RPMI7951 (cell line): ENCODE measurements around the gene TBC1D8. TPM values are rescaled to one million over a fixed set of nuclear protein-coding genes. Genes with fewer than 3 reads are reported as not detected.
"Not testable (repeated sequence)": the region's sequence is repeated elsewhere in the genome, so short reads cannot be mapped to it uniquely, and the experiment has no call there.

Experiments
- DNase-seq: peaks from one replicate; pipeline ENCODE4 v3.0.0-alpha.2; 2012; ENCODE audit warnings: low read depth
- total RNA-seq: library from RNA; depleted of rRNA; stranded (reverse); fragments of >200 nt; shearing (Covaris generic); gene quantifications from 2 replicates; pipeline ENCODE4 v1.2.3, GENCODE V29; 2014

TBC1D8 gene
- total RNA-seq, 1 experiment from 2014 or later = 14.5 TPM

DNA sequence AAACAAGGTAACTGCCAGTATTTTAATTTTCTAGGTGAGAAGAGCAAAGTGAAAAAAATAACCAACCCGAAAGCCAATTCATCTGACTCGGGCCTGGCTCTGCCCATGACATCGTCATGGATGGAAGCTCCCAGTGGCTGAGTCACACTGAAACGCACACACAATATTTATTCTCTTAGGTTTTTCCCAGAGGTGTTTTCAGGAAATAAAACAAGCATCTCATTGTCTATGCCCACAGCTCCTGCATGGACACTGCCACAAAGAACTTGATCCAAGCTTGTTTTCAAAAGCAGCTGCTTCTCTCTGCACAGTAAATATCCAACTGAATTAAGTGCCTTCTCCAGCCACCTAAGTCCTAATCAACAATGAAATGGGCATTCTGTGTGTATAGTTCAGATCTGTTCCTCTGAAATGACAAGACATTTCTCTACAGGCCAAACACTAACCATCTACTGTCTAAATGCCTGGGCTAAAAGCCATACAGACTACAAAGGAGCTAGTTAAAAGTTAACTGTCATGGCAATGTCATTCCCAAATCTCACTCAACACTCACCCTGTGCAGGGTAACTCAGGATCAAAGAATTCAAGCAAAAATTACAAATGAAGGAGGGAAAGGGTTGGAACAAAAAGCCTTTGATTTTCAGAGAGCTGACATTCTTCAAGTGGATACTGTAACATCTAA lies 86.2 kb downstream of the TBC1D8 start:
- DNase-seq = peak; percentile 74

DNA sequence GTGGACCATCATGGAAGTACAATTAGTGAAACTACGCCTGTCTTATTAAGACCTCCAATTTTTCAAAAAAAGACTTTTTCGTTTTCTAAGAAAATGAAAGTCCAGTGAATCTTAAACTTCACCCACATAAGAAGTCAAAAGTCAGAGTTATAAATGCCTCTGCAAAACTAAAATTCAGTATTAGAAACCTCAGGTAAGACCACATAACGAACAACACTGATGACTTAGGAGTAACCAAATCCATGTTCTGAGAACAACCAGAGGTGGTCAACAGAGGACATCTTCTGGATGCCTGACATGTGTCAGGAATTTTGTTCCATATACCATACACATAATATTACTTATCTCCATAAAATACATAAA lies 86.7 kb downstream of the TBC1D8 start:
- DNase-seq = no peak

DNA sequence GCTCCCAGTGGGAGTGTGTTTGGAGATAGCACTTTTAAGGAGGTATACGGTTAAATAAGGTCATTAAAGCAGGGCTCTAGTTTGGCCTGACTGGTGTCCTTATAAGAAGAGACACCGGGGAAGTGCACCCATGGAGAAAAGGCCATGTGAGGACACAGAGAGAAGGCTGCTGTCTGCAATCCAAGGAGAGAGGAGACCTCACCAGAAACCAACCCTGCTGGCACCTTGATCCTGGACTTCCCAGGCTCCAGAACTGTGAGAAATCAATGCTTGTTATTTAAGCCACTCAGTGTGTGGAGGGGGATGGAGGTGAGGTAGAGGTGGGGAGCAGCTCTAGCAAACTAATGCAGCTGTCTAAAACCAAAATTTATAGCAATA lies 87.1 kb downstream of the TBC1D8 start:
- DNase-seq = peak; percentile 24

GRCh38 chr2:101063352-101064124 lies 87.6 kb downstream of the TBC1D8 start:
- DNase-seq = peak; percentile 76

- no peak for DNase-seq
These were observed 92.8 kb downstream of the TBC1D8 start for GRCh38 chr2:101058386-101058785.

DNA sequence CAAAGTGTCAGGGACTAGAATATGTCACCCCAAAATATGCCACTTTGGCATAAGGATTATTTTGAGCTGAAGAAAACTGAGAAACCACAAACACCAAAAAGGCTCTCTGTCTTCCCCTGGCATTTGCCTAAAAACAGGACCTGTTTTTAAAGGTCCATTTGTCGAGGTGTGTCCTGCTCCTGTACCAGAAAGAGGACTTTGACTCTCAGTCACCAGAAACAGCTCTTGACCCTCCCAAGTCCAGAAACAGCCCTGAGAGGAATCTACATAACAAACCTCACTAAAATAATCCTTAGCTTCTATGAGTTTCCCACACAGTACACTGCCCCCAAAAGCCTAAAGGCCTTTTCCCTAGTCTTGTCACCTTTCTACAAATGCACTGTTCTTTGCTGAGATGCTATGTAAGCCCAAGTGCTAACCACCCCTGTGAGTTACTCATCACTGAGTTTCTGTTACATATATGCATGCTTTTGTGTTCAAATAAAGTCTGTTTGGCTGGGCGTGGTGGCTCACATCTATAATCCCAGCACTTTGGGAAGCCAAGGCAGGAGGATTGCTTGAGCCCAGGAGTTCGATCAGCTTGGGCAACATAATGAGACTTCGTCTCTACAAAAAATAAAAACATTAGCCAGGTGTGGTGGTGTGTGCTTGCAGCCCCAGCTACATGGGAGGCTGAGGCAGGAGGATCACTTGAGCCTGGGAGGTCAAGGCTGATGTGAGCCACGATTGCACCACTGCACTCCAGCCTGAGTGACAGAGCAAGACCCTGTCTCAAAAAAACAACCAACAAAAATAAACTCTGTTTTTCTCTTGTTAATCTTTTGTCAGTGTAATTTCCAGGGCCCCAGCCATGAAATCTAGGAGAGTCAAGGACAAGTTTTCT lies 93.9 kb downstream of the TBC1D8 start:
- DNase-seq = no peak

DNA sequence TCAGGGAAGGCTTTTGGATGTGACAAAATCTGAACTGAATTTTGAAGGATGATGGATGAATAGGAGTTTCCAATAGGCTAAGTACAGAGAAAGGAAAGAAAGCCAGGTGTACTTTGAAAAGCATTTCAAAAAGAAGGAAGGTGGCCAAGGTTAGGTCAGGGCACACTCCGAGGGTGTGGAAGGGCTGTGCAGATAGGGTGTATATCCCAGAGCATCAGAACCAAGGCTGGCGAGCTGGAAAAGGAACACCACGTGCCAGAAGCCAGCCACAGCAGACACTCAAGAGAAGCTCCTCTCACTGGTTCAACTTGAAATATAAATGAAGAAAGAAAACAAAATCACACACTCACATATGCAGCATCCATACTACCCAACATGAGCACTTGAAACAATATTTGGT lies 98.1 kb downstream of the TBC1D8 start:
- DNase-seq = no peak

GRCh38 chr2:101052147-101052546 lies 99.0 kb downstream of the TBC1D8 start:
- DNase-seq = no peak

DNA sequence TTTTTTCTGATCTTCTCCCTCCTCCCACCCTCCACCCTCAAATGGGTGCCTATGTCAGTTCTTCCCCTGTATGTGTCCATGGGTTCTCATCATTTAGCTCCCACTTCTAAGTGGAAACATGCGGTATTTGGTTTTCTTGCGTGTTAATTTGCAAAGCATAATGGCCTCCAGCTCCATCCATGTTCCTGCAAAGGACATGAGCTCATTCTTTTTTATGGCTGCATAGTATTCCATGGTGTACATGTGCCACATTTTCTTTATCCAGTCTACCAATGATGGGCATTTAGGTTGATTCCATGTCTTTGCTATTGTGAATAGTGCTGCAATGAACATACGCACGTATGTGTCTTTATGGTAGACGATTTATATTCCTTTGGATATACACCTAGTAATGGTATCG lies 100.3 kb downstream of the TBC1D8 start:
- DNase-seq = not testable (repeated sequence)

- DNase-seq = no peak
These were observed 102.4 kb downstream of the TBC1D8 start for GRCh38 chr2:101048756-101049155.

- DNase-seq = peak; percentile 17
These were observed 103.4 kb downstream of the TBC1D8 start for GRCh38 chr2:101047774-101048173.

- DNase-seq = peak; percentile 56
These were observed 104.0 kb downstream of the TBC1D8 start for GRCh38 chr2:101047075-101047766.

- no peak for DNase-seq
These were observed 105.9 kb downstream of the TBC1D8 start for GRCh38 chr2:101045330-101045729.

DNA sequence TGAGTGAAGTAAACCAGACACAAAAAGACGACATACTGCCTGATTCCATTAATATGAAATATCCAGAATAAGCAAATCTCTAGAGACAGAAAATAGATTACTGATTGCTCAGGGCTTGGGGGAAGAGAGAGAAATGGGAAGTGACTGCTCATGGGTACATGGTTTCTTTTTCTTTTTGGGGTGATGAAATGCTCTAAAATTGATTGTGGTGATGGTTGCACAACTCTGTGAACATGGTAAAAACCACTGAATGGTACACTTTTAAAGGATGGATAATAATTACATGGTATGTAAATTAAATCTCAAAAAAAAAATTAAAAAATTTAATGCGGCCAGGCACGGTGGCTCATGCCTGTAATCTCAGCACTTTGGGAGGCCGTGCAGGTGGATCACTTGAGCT lies 109.8 kb downstream of the TBC1D8 start:
- DNase-seq = no peak

DNA sequence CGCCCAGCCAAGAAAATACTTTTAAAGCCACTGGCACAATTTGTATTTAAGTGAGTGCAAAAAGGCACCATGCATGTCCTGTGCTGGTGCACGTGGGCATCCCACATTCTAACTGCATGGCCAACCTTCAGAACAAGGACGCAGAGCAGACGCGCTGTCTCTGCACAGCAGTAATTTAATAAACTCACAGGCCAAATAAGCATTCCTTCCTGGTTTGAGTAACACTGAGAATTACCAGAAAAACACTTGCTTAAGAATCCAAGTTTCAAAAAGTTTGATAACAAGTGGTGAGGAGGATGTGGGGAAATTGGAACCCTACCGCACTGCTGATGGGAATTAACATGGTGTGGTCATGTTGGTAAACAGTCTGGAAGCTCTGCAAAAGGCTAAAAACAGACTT lies 110.4 kb downstream of the TBC1D8 start:
- DNase-seq = no peak

GRCh38 chr2:101040072-101040471 lies 111.1 kb downstream of the TBC1D8 start:
- no peak for DNase-seq

- DNase-seq = peak; percentile 23
These were observed 112.5 kb downstream of the TBC1D8 start for GRCh38 chr2:101038455-101039255.

DNA sequence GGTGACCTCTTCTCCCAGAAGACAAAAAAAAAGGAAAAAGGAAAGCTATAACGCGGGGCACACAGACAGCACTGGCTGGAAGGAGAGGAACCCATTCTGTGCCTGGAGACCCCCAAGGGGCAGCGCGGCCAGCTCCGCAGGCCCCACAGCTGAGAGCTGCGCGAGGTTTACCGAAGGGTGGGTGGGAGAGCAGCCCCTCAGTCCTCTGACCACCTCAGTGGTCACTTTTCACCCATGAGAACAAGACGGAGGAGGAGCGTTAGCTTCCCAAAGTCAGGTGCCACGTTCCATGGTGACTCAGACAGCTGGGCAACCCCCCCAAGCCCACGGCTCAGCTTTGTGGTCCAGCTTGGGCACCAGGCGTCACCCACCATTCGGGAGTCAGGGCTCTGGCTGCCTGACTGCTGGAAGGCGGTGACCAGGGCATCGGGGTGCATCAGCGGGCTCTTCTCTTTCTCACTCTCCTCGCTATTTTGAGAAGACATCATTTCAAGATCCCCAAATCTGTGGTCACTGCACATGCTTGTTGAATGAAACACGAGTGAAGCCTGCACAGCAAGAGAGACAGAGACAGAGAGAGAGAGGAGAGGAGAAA lies 113.9 kb downstream of the TBC1D8 start:
- DNase-seq = no peak

GRCh38 chr2:101036562-101036961 lies 114.6 kb downstream of the TBC1D8 start:
- peak; percentile 54 for DNase-seq

GRCh38 chr2:101032084-101032776 lies 119.0 kb downstream of the TBC1D8 start:
- DNase-seq = no peak
